ENCODE measurements around the gene GAB3.

GRCh38 chrX:154799556-154800348 is 48.9 kb upstream of the GAB3 start:
- TF ChIP-seq MAFF (IDR thresholded peaks at IDR 0.05; ENCODE audit: low read length) (no peak), KLF10 (CRISPR knock-in tag; IDR thresholded peaks at IDR 0.05) (no peak), PCBP2 (IDR thresholded peaks at IDR 0.05; ENCODE audit: low read depth, low read length, poor library complexity, severe bottlenecking) (no peak), HDAC6 (IDR thresholded peaks at IDR 0.05; ENCODE audit: low read depth, low read length) (no peak), ZNF121 (CRISPR knock-in tag; conservative IDR thresholded peaks at IDR 0.05) (no peak), E2F5 (CRISPR knock-in tag; IDR thresholded peaks at IDR 0.05) (no peak), TFE3 (CRISPR knock-in tag; IDR thresholded peaks at IDR 0.05) (no peak), MITF (IDR thresholded peaks at IDR 0.05) (no peak), MAX (CRISPR knock-in tag; IDR thresholded peaks at IDR 0.05) (no peak), POLR2A (conservative IDR thresholded peaks at IDR 0.05) (peak; percentile 49), NR2C2 (CRISPR knock-in tag; IDR thresholded peaks at IDR 0.05) (0 out of 2 replicates have a peak, but pooled peaks have one; percentile 43), NR2C2 (tag; IDR thresholded peaks at IDR 0.05) (peak; percentile 79), ARHGAP35 (IDR thresholded peaks at IDR 0.05; ENCODE audit: partially characterized antibody) (no peak), DDX20 (tag; IDR thresholded peaks at IDR 0.05; ENCODE audit: low read depth) (no peak), SMAD2 (IDR thresholded peaks at IDR 0.05; ENCODE audit: low read depth, low read length) (no peak)

Data from K562 (cell line).